IMR-90 (cell line): ENCODE results near the gene NUCB1.

ENCODE experiments used
- CEBPB ChIP-seq: IDR thresholded peaks from 2 replicates; pipeline ENCODE4 v1.6.1; 2012; ENCODE audit warnings: low read depth, low read length, improper control_type of control experiment
- CHD1 ChIP-seq: IDR thresholded peaks from 2 replicates; pipeline ENCODE4 v1.6.1; 2012; ENCODE audit warnings: low read depth, low read length, improper control_type of control experiment
- CTCF ChIP-seq: conservative IDR thresholded peaks from 2 replicates; pipeline ENCODE4 v1.5.1; 2012; ENCODE audit warnings: mild to moderate bottlenecking, low read depth, low read length, improper control_type of control experiment
- POLR2A ChIP-seq: IDR thresholded peaks from 2 replicates; pipeline ENCODE4 v1.6.1; 2012; ENCODE audit warnings: mild to moderate bottlenecking, low read depth, low read length
- RFX5 ChIP-seq: IDR thresholded peaks from 2 replicates; pipeline ENCODE4 v1.8.0; 2012; ENCODE audit warnings: low read depth, mild to moderate bottlenecking, low read length, moderate library complexity

DNA sequence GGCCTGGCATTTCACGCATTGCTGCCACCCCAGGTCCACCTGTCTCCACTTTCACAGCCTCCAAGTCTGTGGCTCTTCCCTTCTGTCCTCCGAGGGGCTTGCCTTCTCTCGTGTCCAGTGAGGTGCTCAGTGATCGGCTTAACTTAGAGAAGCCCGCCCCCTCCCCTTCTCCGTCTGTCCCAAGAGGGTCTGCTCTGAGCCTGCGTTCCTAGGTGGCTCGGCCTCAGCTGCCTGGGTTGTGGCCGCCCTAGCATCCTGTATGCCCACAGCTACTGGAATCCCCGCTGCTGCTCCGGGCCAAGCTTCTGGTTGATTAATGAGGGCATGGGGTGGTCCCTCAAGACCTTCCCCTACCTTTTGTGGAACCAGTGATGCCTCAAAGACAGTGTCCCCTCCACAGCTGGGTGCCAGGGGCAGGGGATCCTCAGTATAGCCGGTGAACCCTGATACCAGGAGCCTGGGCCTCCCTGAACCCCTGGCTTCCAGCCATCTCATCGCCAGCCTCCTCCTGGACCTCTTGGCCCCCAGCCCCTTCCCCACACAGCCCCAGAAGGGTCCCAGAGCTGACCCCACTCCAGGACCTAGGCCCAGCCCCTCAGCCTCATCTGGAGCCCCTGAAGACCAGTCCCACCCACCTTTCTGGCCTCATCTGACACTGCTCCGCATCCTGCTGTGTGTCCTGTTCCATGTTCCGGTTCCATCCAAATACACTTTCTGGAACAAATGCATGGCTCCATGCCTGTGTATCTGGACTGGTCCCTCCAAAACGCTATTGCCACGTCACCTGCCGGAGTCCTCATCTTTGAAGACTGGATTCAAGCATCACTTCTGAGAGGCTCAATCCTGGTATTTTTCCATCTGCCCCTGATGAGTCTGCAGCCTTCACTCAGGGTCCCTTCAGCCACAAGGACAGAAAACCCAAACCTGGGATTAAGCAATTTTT lies 22.7 kb downstream of the NUCB1 start:
- TF ChIP-seq POLR2A (no peak), CTCF (no peak), CEBPB (no peak), CHD1 (no peak), RFX5 (no peak)
